HepG2 (cell line): Measurements from ENCODE around the gene VSIG10L. TPM values are rescaled to one million over a fixed set of nuclear protein-coding genes. Genes with fewer than 3 reads are reported as not detected.
A peak's percentile ranks its signal among the peaks of the same experiment; 100 is the strongest.

Experiments used
- BCLAF1 ChIP-seq: fragments of 450-650 bp; IDR thresholded peaks from 2 replicates; pipeline ENCODE4 v1.6.1; 2017; ENCODE audit warnings: mild to moderate bottlenecking
- DR1 ChIP-seq: sonication (generic); formaldehyde crosslinking; IDR thresholded peaks from 2 replicates; pipeline ENCODE4 v1.8.0; 2021; ENCODE audit warnings: mild to moderate bottlenecking, missing genetic modification reagents, inconsistent platforms
- ESRRA ChIP-seq: sonication (generic); formaldehyde crosslinking; IDR thresholded peaks from 2 replicates; pipeline ENCODE4 v1.5.1; 2020; ENCODE audit warnings: mild to moderate bottlenecking, low read depth, missing genetic modification reagents
- LBX2 ChIP-seq: sonication (generic); formaldehyde crosslinking; IDR thresholded peaks from 2 replicates; pipeline ENCODE4 v1.5.0; 2020; ENCODE audit warnings: missing genetic modification reagents, mild to moderate bottlenecking, borderline replicate concordance
- MAF1 ChIP-seq: sonication (generic); formaldehyde crosslinking; IDR thresholded peaks from 2 replicates; pipeline ENCODE4 v1.5.0; 2020; ENCODE audit warnings: missing genetic modification reagents, borderline replicate concordance
- MED1 ChIP-seq: sonication (generic); formaldehyde crosslinking; IDR thresholded peaks from 2 replicates; pipeline ENCODE4 v1.4.0; 2020; ENCODE audit warnings: missing genetic modification reagents
- MXD4 ChIP-seq: IDR thresholded peaks from 2 replicates; pipeline ENCODE4 v1.6.1; 2016; ENCODE audit warnings: mild to moderate bottlenecking, missing biosample characterization, missing genetic modification reagents
- NFIB ChIP-seq: sonication (generic); formaldehyde crosslinking; IDR thresholded peaks from 2 replicates; pipeline ENCODE4 v1.9.0; 2021; ENCODE audit warnings: missing genetic modification reagents, mild to moderate bottlenecking, borderline replicate concordance
- SMYD3 ChIP-seq: sonication (generic); formaldehyde crosslinking; IDR thresholded peaks from 2 replicates; pipeline ENCODE4 v1.8.1; 2023; ENCODE audit warnings: mild to moderate bottlenecking, missing genetic modification reagents
- ZBTB49 ChIP-seq: sonication (generic); formaldehyde crosslinking; IDR thresholded peaks from 2 replicates; pipeline ENCODE4 v1.4.0; 2020; ENCODE audit warnings: missing genetic modification reagents, borderline replicate concordance
- ZNF274 ChIP-seq: sonication (generic); formaldehyde crosslinking; IDR thresholded peaks from 2 replicates; pipeline ENCODE4 v1.5.1; 2020; ENCODE audit warnings: mild to moderate bottlenecking, missing genetic modification reagents
- ZNF552 ChIP-seq: sonication (generic); formaldehyde crosslinking; IDR thresholded peaks from 2 replicates; pipeline ENCODE4 v1.9.0; 2022; ENCODE audit warnings: missing genetic modification reagents, mild to moderate bottlenecking, borderline replicate concordance
- ZNF770 ChIP-seq: sonication (generic); formaldehyde crosslinking; IDR thresholded peaks from 2 replicates; pipeline ENCODE4 v1.5.0; 2020; ENCODE audit warnings: mild to moderate bottlenecking, missing genetic modification reagents
- polyA plus RNA-seq, 8 experiments: library from polyadenylated mRNA; depleted of rRNA in 3 of 8; stranded (reverse) in 7 of 8; unstranded in 1 of 8; fragments of >200 nt; fragmentation: Illumina TruSeq in 4 of 8; extraction: Trizol in 4 of 8; gene quantifications; 2 replicates each; pipeline versions ENCODE4 v1.2.1 to v1.2.3, GENCODE V29; 2011 to 2016; ENCODE audit warnings: low read depth in 4 of 8, missing spikeins in 1 of 8, mixed read lengths in 1 of 8; ENCODE audit not compliant: insufficient read depth in 1 of 8
- total RNA-seq, 5 experiments: library from RNA; depleted of rRNA; stranded (reverse); fragments of >200 nt; fragmentation: Illumina TruSeq; extraction: Trizol; gene quantifications; 2 replicates each; pipeline ENCODE4 v1.2.3, GENCODE V29; 2016; ENCODE audit warnings: low read depth in 1 of 5
- TF ChIP-seq, protein P1 (sequence below): sonication (generic); formaldehyde crosslinking; IDR thresholded peaks from 2 replicates; pipeline ENCODE4 v1.4.0; 2020; ENCODE audit warnings: missing genetic modification reagents; ENCODE audit errors: not compliant biosample characterization
- TF ChIP-seq, protein P2 (sequence below): sonication (generic); formaldehyde crosslinking; IDR thresholded peaks from 2 replicates; pipeline ENCODE4 v1.9.0; 2021; ENCODE audit warnings: missing genetic modification reagents, borderline replicate concordance
- TF ChIP-seq, protein P3 (sequence below): sonication (generic); formaldehyde crosslinking; IDR thresholded peaks from 2 replicates; pipeline ENCODE4 v1.4.0; 2020; ENCODE audit warnings: mild to moderate bottlenecking, missing genetic modification reagents

VSIG10L gene
- total and polyA plus RNA-seq, 2 of the 13 experiments (the other 11 are each of a cell fraction or from before 2014, with no cell fraction given): 2.7 to 8.5 TPM

- TF ChIP-seq SMYD3 (CRISPR knock-in tag) (peak; percentile 60; the same call in 1 of the 2 replicates), LBX2 (CRISPR knock-in tag) (0 out of 2 replicates have a peak, but pooled peaks have one; percentile 41), DR1 (CRISPR knock-in tag) (peak; percentile 78), ESRRA (CRISPR knock-in tag) (peak; percentile 83), MAF1 (CRISPR knock-in tag) (peak; percentile 66; the same call in 1 of the 2 replicates), MED1 (CRISPR knock-in tag) (peak; percentile 67), ZNF552 (CRISPR knock-in tag) (peak; percentile 76; the same call in 1 of the 2 replicates), ZBTB49 (CRISPR knock-in tag) (no peak), MXD4 (CRISPR knock-in tag) (0 out of 2 replicates have a peak, but pooled peaks have one; percentile 45), NFIB (no peak), BCLAF1 (no peak), ZNF770 (CRISPR knock-in tag) (no peak), ZNF274 (CRISPR knock-in tag) (peak; percentile 87; the same call in 1 of the 2 replicates)
- TF ChIP-seq, protein P1, sequence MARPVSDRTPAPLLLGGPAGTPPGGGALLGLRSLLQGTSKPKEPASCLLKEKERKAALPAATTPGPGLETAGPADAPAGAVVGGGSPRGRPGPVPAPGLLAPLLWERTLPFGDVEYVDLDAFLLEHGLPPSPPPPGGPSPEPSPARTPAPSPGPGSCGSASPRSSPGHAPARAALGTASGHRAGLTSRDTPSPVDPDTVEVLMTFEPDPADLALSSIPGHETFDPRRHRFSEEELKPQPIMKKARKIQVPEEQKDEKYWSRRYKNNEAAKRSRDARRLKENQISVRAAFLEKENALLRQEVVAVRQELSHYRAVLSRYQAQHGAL (CRISPR knock-in tag): no peak
- TF ChIP-seq, protein P2, sequence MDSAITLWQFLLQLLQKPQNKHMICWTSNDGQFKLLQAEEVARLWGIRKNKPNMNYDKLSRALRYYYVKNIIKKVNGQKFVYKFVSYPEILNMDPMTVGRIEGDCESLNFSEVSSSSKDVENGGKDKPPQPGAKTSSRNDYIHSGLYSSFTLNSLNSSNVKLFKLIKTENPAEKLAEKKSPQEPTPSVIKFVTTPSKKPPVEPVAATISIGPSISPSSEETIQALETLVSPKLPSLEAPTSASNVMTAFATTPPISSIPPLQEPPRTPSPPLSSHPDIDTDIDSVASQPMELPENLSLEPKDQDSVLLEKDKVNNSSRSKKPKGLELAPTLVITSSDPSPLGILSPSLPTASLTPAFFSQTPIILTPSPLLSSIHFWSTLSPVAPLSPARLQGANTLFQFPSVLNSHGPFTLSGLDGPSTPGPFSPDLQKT (CRISPR knock-in tag): 0 out of 2 replicates have a peak, but pooled peaks have one; percentile 10
- TF ChIP-seq, protein P3, sequence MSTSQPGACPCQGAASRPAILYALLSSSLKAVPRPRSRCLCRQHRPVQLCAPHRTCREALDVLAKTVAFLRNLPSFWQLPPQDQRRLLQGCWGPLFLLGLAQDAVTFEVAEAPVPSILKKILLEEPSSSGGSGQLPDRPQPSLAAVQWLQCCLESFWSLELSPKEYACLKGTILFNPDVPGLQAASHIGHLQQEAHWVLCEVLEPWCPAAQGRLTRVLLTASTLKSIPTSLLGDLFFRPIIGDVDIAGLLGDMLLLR (CRISPR knock-in tag): no peak
These were observed 25.8 kb upstream of the VSIG10L start (continued) for GRCh38 chr19:51367565-51368365.
